ENCODE results near the gene MAML2. TPM values are rescaled to one million over a fixed set of nuclear protein-coding genes. Genes with fewer than 3 reads are reported as not detected.

Gene MAML2
- total and polyA plus RNA-seq, 2 of the 13 experiments (the other 11 are each of a cell fraction or from before 2014, with no cell fraction given) = 2.3 to 25.9 TPM

DNA sequence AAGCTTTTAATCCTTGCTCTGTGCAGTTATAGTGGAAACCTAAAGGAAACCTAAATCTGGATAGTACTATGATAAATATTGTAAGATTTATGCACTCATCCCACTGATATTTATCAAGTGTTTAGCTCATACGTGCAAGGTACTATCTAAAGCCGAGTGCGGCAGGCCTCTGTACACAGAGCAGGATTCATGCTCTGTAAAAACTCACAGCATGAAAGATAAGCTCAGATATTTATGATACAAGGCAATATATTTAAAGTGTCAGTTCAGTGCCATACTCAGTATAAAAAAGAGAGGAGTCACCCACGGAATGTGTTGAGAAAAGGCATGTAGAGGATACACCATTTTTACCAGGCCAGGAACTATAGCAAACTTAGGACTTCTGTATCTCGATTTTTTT is 66.2 kb downstream of the MAML2 start:
- no TSS peak for BruUV-seq (replicated peaks)
- FAIRE-seq (no peak), DNase-seq (ENCODE audit: low spot score) (no peak), ATAC-seq (no peak)
- H3K27ac ChIP-seq (ENCODE audit: extremely low read length, insufficient read depth, low read length) = no peak overlapping the region
- no peak overlapping the region for H3K4me2 ChIP-seq (ENCODE audit: low read depth, low read length)
- 87% methylated on average over 5 of the region's 5 CpGs for WGBS (ENCODE audit: low lambda C conversion rate)
- in situ Hi-C loops (cut with HindIII; ENCODE audit: extremely low pct_ligation_motif_present, low pct_unique_long_range_greater_than_20kb) = no loop called here
- ChIA-PET CTCF (ENCODE audit: low intra/inter-chr PET ratio, low total read pairs) (no interaction called here), POLR2A (interaction anchor here (0.6 kb wide), 1 partner anchor 73 kb away, joined by 3 read pairs; no protein-coding TSS in a partner anchor)
- H4K20me1 ChIP-seq (ENCODE audit: insufficient read depth, low read length) = no peaks in the 10 kb centered on the region; the same call in 1 of the 2 replicates
- TF ChIP-seq SOX13 (IDR thresholded peaks at IDR 0.05) (no peak), SOX13 (CRISPR knock-in tag; conservative IDR thresholded peaks at IDR 0.05 in 1 of 2, IDR thresholded peaks at IDR 0.05 in 1 of 2) (no peak)
- TF ChIP-seq, protein P1, sequence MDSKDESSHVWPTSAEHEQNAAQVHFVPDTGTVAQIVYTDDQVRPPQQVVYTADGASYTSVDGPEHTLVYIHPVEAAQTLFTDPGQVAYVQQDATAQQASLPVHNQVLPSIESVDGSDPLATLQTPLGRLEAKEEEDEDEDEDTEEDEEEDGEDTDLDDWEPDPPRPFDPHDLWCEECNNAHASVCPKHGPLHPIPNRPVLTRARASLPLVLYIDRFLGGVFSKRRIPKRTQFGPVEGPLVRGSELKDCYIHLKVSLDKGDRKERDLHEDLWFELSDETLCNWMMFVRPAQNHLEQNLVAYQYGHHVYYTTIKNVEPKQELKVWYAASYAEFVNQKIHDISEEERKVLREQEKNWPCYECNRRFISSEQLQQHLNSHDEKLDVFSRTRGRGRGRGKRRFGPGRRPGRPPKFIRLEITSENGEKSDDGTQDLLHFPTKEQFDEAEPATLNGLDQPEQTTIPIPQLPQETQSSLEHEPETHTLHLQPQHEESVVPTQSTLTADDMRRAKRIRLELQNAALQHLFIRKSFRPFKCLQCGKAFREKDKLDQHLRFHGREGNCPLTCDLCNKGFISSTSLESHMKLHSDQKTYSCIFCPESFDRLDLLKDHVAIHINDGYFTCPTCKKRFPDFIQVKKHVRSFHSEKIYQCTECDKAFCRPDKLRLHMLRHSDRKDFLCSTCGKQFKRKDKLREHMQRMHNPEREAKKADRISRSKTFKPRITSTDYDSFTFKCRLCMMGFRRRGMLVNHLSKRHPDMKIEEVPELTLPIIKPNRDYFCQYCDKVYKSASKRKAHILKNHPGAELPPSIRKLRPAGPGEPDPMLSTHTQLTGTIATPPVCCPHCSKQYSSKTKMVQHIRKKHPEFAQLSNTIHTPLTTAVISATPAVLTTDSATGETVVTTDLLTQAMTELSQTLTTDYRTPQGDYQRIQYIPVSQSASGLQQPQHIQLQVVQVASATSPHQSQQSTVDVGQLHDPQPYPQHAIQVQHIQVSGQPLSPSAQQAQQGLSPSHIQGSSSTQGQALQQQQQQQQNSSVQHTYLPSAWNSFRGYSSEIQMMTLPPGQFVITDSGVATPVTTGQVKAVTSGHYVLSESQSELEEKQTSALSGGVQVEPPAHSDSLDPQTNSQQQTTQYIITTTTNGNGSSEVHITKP (CRISPR knock-in tag; IDR thresholded peaks at IDR 0.05; ENCODE audit: low read depth) = no peak
- H3K36me3 ChIP-seq (replicated peaks in 1 of 2; ENCODE audit: control insufficient read depth in 1 of 2, insufficient read depth in 2 of 2, low read length in 2 of 2) = peaks cover 4 to 8% of the 10 kb centered on the region in 2 experiments; a peak in 4 of 5 replicates
- 0 out of 2 replicates have a peak, but pooled peaks cover 13% of the 10 kb centered on the region for H3K4me1 ChIP-seq (ENCODE audit: insufficient read depth, low read length)
- H2AFZ ChIP-seq (ENCODE audit: low read length) = no peak overlapping the region
- peaks cover 14% of the 10 kb centered on the region for H3K79me2 ChIP-seq (ENCODE audit: insufficient read depth, low read length)
- H3K9ac ChIP-seq (ENCODE audit: insufficient read depth, low read depth, low read length) = no peak overlapping the region
- H3K27me3 ChIP-seq (ENCODE audit: control insufficient read depth in 1 of 2, insufficient read depth in 2 of 2, low read length in 2 of 2) = no peaks in the 10 kb centered on the region
- H3K9me3 ChIP-seq (ENCODE audit: low read length) = no peaks in the 10 kb centered on the region
- intact Hi-C loops (cut with micrococcal nuclease; ENCODE audit: unreplicated experiment) = no loop called here
- no peak overlapping the region for H3K4me3 ChIP-seq (replicated peaks in 1 of 3; ENCODE audit: insufficient read depth in 1 of 3, low read depth in 2 of 3, low read length in 3 of 3)
